Mucosa of gallbladder (tissue), 1 donor: ENCODE measurements around the gene RAB10. TPM values are rescaled to one million over a fixed set of nuclear protein-coding genes. Genes with fewer than 3 reads are reported as not detected.
"Not testable (repeated sequence)": the region's sequence is repeated elsewhere in the genome, so short reads cannot be mapped to it uniquely, and the experiment has no call there.

Source experiments
- DNase-seq: peaks from one replicate; pipeline ENCODE4 v3.0.0-alpha.2; 2020; ENCODE audit warnings: low spot score
- total RNA-seq: library from RNA; stranded (reverse); gene quantifications from one replicate; pipeline ENCODE4 v1.2.1, GENCODE V29; 2021
- donor health status: DM: no; HTN: no; CAD: no.

Gene RAB10
- 173 TPM for total RNA-seq

- DNase-seq, result peak; percentile 100
These were observed at the start of gene RAB10 for GRCh38 chr2:26033818-26034636. TSS of gene RAB10 (plus strand) at chr2:26034084. CDS start at chr2:26034609, 525 bp downstream.

- no peak for DNase-seq
These were observed 45.8 kb upstream of the RAB10 start for GRCh38 chr2:25988134-25988533.

DNA sequence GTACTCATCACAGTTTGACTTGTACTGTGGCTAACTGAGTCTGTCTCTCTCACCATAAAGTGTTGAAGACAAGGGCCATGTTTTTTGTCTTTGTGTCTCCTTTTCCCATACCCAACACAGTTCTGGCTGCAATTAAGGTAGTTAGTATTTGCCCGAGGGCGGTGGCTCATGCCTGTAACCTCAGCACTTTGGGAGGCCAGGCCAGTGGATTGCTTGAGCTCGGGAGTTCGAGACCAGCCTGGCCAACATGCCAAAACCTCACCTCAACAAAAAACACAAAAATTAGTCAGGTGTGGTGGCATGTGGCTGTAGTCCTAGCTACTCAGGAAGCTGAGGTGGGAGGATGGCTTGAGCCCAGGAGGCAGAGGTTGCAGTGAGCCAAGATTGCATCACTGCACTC, 44.7 kb upstream of the RAB10 start:
- no peak for DNase-seq

DNA sequence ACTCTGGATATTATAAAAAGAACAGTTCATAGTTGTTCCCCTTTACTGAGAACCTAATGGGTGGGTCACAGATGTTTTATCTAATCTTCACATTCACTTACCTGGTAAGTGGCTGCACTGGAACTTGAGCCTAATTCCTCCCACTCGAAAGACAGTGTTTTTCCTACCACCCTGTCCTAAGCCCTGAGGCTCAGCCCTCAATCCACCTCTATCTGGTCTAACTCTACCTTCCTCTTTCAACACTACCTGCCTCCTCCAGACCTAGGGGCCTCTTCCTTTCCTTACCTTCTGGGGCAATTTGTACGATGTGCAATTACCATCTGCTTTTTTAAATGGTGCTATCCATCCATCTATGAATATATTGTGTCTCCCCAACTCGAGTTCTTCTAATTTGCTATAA, 41.9 kb upstream of the RAB10 start:
- DNase-seq, result no peak

DNA sequence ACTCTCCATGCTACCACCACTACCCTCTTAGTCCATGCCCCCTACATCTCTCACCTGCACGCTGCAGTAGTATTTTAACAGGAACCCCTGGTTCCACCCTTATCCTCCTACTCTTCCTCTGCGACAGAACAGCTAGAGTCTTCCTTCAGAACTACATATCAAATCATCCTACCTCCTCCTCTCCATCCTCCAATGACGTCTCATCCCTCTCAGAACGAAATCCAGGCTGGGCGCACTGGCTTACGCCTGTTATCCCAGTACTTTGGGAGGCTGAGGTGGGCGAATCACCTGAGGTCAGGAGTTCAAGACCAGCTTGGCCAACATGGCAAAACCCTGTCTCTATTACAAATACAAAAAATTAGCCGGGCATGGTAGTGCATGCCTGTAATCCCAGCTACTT, 41.3 kb upstream of the RAB10 start:
- DNase-seq, result no peak

DNA sequence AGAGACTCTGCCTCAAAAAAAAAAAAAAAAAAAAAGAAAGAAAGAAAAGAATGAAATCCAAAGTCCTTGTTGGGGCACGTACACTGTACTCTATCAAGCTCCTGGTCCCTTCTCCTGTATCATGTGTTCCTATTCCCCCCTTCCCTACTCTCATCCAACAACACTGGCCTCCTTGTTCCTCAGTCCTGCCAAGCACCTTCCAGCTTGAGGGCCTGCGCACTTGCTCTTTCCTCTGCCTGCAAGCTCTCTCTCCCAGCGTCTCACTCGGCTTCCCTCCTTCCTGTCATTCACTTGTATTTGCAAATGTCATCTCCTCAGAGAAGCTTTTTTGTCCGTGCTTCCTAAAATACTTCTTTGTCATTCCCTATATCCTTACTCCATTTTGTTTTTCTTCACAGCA, 40.8 kb upstream of the RAB10 start:
- no peak for DNase-seq

GRCh38 chr2:25994509-25994908, 39.4 kb upstream of the RAB10 start:
- no peak for DNase-seq

DNA sequence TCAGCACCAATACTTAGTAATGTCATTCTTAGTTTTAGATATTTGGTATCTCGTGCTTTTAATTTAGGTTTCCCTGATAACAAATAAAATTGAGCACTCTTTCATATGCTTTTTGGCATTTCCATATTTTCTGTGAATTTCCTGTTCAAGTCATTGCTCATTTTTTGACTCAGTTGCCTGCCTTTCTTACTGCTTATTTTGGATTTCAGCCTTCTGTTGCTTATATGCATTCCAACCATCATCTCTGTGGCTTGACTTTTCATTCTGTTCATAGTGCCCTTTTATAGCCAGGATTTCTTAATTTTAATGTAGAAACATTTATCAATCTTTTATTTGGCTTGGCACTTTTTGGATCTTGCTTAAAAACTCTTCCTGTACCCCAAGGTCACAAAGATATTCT, 37.0 kb upstream of the RAB10 start:
- no peak for DNase-seq

GRCh38 chr2:25998816-25999383, 35.0 kb upstream of the RAB10 start:
- DNase-seq, result not testable (repeated sequence)

GRCh38 chr2:25999406-25999805, 34.5 kb upstream of the RAB10 start:
- DNase-seq, result not testable (repeated sequence)

DNA sequence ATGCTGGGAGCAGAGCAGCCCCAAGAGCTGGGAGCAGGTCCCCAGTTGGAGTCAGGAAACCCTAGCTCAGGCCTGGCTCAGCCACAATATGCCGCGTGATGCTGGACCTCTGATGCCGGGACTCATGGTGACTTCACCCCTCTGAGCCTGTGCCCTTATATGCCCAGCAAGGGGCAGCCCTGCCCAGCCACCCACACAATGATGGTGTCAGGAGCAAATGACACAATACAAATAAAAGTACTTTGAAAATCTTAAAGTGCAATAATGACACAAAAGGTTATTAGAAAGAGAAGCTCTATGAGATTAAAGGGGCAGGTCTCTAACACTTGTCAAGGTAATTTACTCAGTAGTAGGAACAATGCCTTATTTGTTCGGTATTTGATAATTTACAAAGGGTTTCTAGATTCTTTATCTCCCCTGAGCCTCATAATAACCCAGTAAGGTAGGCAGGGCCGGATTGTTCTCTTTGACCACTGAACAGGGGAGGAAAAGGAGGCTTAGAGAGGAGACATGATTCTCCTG, 33.3 kb upstream of the RAB10 start:
- peak; percentile 58 for DNase-seq

DNA sequence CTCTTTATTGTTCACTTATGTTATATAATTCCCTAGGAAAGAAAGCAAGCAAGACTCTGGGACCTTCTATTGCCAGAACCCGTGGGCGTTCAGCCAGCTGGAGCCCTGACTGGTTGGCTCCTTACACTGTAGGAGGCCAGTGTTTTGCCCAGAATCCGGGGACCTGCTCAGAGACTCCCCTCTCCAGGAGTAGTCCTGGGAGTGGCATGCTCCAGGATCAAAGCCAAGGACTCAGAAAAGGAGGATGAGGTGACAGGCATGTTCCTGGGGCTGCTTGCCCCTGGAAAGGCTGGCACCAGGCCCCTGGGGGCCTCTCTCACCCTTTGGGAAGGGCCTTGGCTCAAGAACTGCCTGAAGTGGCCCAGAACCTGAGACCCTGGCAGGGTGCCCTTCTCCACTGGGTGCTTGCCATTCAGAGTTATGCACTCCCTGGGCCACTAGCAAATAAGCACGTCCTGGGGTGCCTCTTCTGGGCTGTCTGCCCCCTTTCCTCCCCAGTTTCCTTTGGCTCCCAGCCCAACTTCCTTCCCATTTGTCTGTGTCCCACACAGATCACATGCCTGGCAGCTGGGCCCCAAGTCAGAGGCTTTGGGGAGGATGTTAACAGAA, 32.0 kb upstream of the RAB10 start:
- peak; percentile 75 for DNase-seq

DNA sequence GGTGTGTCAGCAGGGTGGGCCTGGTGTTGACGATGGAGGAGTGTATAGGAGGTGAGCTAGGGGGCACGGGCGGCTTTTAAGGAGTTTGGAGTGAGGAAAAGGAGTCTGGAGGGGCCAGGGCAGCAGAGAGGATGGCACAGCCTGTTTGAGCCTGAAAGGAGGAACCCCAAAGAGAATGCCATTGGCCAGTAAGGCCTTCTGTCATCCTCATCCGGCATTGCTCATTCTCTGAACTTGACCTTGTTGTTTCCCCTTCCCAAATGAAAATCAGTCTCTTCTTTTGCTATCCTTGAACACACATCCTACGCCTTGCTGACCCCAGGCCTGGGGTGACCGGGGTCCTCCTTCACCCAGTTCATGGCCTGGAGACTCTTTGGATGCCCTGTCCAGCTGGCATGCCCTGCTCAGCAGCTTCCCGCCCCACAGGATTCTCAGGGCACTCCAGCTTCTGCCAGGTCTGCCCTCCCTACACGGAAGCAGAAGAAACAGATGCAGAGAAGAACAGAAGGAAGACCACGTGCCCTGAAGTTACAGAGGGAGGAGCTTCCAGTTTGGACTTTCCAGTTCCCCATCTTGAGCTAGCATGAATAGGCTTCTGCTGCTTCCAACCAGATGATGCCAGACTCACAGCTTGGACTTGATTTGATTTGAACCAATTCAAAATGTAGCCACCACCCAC, 31.1 kb upstream of the RAB10 start:
- peak; percentile 64 for DNase-seq

DNA sequence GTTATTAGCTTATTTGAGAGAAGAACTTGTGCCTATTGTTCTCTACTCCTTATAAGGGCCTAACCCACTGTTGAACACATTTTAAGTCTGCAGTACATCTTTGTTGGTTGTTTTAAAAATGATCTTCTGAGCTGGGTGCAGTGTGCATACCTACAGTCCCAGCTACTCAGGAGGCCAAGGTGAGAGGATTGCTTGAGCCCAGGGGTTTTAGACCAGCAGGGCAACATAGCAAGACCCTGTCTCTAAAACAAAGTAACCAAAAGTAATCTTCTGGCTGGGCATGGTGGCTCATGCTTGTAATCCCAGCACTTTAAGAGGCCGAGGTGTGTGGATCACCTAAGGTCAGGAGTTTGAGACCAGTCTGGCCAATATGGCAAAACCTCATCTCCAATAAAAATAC, 25.8 kb upstream of the RAB10 start:
- DNase-seq, result no peak

GRCh38 chr2:26008851-26009566, 24.9 kb upstream of the RAB10 start:
- DNase-seq, result peak; percentile 65

DNA sequence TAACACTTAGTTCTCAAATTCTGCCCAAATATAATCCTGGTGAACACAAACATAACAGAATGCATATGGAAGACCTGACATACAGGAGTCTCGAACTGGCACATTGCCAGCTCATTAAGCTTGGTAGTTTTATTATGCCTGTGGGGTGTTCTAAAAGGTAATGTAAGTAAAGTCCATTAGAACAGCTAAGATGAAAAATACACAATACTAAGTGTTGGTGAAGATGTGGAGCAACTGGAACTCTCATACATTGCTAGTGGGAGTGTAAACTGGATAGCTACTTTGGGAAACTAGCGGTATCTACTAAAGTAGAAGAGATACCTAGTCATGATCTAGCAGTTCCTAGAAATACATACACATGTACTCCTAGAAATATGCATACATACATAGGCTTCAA, 24.3 kb upstream of the RAB10 start:
- no peak for DNase-seq

GRCh38 chr2:26010943-26011342, 22.9 kb upstream of the RAB10 start:
- no peak for DNase-seq

GRCh38 chr2:26011609-26011989, 22.3 kb upstream of the RAB10 start:
- no peak for DNase-seq

DNA sequence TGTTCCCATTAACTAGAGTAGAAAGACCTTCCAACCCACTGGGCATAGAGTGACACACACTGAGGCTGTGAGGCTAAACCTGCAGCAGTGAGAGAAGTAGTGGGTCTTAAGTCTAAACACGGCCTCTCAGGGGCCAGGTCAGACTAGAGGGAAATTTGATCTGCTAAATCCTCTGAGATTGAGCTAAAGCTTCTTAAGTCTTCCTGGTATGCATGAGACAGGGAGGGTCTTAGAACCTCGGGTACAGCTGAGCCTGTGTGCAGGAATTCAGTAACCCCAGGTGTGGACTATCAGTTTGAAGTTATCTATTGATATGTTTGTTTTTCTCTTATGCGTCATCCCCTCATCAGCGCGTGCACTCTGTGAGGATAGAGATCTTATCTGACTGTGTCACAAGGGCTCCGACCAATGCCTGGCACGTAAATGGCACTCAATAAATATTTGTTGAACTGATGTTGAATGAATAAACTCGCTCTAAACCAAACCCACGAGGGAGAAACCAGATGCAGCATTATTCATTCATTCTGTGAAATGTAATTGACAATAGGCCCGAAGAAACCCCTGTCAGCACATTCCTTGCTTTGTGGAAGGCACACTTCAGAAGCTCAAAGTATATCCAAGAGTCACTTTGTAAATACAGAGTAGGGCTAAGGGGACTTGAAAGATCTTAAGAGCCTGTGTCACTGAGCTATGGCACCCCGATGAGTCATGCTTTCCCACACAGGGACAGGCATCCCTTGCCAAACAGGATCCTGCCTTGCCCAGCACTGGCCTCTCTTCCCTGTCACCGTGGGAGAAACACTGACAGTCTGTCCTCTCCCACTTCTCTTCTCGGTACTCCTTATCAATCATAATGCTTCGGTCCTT, 21.7 kb upstream of the RAB10 start:
- DNase-seq, result peak; percentile 86

- no peak for DNase-seq
These were observed 20.2 kb upstream of the RAB10 start for GRCh38 chr2:26013668-26014067.
